ENCODE data around the gene CD101. TPM values are rescaled to one million over a fixed set of nuclear protein-coding genes. Genes with fewer than 3 reads are reported as not detected.

CD101 gene
- total and polyA plus RNA-seq, 2 experiments from 2014 or later: 0.13 TPM; not detected in 1

DNA sequence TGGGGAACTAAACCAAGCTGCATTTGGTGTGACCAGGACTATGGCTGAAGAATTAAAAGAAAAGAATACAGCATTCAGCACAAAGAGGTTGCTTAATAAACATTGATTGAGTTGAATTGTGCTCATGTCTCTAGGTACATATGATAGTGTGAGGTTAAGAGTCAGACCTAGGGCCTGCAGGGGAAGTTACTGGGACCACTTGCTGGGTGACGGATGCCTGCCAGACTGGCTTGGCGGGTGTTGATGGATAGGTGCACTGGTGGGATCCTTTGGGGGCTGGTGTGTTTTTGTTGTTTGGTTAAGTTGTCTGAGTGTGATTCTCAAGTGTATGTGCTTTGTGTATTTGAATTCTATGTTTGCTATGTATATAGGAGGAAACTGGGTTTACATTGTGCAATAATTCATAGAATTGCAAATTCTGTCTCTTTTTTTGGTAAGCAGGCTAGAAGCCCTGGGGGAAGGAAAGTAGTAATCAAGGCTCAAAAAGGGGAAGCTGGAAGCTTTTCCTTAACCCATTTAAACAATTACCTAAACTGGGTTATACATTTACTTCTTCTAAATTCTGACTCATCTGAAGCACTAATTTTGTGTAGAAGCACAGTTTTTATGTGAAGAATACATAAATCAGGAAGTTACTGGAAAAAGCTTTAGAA, 1.8 kb downstream of the CD101 start:
- Histone ChIP-seq H3K9me3 (ENCODE audit: low read depth) (no peaks in the 10 kb centered on the region), H3K27ac (no peak overlapping the region), H3K4me1 (ENCODE audit: insufficient read depth) (no peaks in the 10 kb centered on the region), H3K36me3 (replicated peaks; ENCODE audit: insufficient read depth, low read depth) (no peaks in the 10 kb centered on the region), H3K9me2 (replicated peaks; ENCODE audit: insufficient read depth) (no peaks in the 10 kb centered on the region), H3K4me2 (no peak overlapping the region), H3K27me3 (no peaks in the 10 kb centered on the region), H4K20me1 (ENCODE audit: insufficient read depth, poor library complexity, severe bottlenecking) (no peaks in the 10 kb centered on the region), H2AFZ (no peak overlapping the region), H3K4me3 (no peak overlapping the region), H3K79me2 (no peaks in the 10 kb centered on the region)
- no peak for DNase-seq (ENCODE audit: low spot score)
- 83% methylated on average over 2 of the region's 2 CpGs for WGBS (ENCODE audit: low lambda C conversion rate, missing lambda C conversion rate)
- TF ChIP-seq, protein P1, sequence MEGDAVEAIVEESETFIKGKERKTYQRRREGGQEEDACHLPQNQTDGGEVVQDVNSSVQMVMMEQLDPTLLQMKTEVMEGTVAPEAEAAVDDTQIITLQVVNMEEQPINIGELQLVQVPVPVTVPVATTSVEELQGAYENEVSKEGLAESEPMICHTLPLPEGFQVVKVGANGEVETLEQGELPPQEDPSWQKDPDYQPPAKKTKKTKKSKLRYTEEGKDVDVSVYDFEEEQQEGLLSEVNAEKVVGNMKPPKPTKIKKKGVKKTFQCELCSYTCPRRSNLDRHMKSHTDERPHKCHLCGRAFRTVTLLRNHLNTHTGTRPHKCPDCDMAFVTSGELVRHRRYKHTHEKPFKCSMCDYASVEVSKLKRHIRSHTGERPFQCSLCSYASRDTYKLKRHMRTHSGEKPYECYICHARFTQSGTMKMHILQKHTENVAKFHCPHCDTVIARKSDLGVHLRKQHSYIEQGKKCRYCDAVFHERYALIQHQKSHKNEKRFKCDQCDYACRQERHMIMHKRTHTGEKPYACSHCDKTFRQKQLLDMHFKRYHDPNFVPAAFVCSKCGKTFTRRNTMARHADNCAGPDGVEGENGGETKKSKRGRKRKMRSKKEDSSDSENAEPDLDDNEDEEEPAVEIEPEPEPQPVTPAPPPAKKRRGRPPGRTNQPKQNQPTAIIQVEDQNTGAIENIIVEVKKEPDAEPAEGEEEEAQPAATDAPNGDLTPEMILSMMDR (IDR thresholded peaks at IDR 0.05; ENCODE audit: poor library complexity): no peak
- TF ChIP-seq EZH2 (IDR thresholded peaks at IDR 0.05; ENCODE audit: borderline replicate concordance): no peak
- TF ChIP-seq EZH2phosphoT487 (IDR thresholded peaks at IDR 0.05; ENCODE audit: low read depth, severe bottlenecking, unreplicated experiment): no peak

GRCh38 chr1:117007719-117008013, 6.1 kb downstream of the CD101 start:
- no peak overlapping the region for H3K4me2 ChIP-seq
- no peaks in the 10 kb centered on the region for H3K36me3 ChIP-seq (replicated peaks; ENCODE audit: insufficient read depth, low read depth)
- no peak for TF ChIP-seq EZH2 (IDR thresholded peaks at IDR 0.05; ENCODE audit: borderline replicate concordance)
- TF ChIP-seq, protein P1 (IDR thresholded peaks at IDR 0.05; ENCODE audit: poor library complexity): no peak
- TF ChIP-seq EZH2phosphoT487 (IDR thresholded peaks at IDR 0.05; ENCODE audit: low read depth, severe bottlenecking, unreplicated experiment): no peak
- H4K20me1 ChIP-seq (ENCODE audit: insufficient read depth, poor library complexity, severe bottlenecking): no peaks in the 10 kb centered on the region
- H3K79me2 ChIP-seq: no peaks in the 10 kb centered on the region
- no peaks in the 10 kb centered on the region for H3K9me3 ChIP-seq (ENCODE audit: low read depth)
- H3K27me3 ChIP-seq: no peaks in the 10 kb centered on the region
- 90% methylated on average over 2 of the region's 2 CpGs for WGBS (ENCODE audit: low lambda C conversion rate, missing lambda C conversion rate)
- no peaks in the 10 kb centered on the region for H3K9me2 ChIP-seq (replicated peaks; ENCODE audit: insufficient read depth)
- H2AFZ ChIP-seq: no peak overlapping the region
- no peaks in the 10 kb centered on the region for H3K4me1 ChIP-seq (ENCODE audit: insufficient read depth)
- H3K27ac ChIP-seq: no peak overlapping the region
- H3K4me3 ChIP-seq: no peak overlapping the region
- no peak for DNase-seq (ENCODE audit: low spot score)

- Histone ChIP-seq H3K4me2 (no peak overlapping the region), H3K4me3 (no peak overlapping the region), H3K36me3 (replicated peaks; ENCODE audit: insufficient read depth, low read depth) (no peaks in the 10 kb centered on the region), H3K79me2 (no peaks in the 10 kb centered on the region), H3K9me3 (ENCODE audit: low read depth) (no peaks in the 10 kb centered on the region), H3K4me1 (ENCODE audit: insufficient read depth) (no peaks in the 10 kb centered on the region), H2AFZ (no peak overlapping the region), H3K27ac (no peak overlapping the region), H3K9me2 (replicated peaks; ENCODE audit: insufficient read depth) (no peaks in the 10 kb centered on the region), H3K27me3 (no peaks in the 10 kb centered on the region), H4K20me1 (ENCODE audit: insufficient read depth, poor library complexity, severe bottlenecking) (no peaks in the 10 kb centered on the region)
- TF ChIP-seq EZH2 (IDR thresholded peaks at IDR 0.05; ENCODE audit: borderline replicate concordance) (no peak), EZH2phosphoT487 (IDR thresholded peaks at IDR 0.05; ENCODE audit: low read depth, severe bottlenecking, unreplicated experiment) (no peak)
- TF ChIP-seq, protein P1 (IDR thresholded peaks at IDR 0.05; ENCODE audit: poor library complexity): no peak
- DNase-seq (ENCODE audit: low spot score): no peak
- WGBS (ENCODE audit: low lambda C conversion rate, missing lambda C conversion rate): 79% methylated on average over 2 of the region's 2 CpGs
Measured at GRCh38 chr1:117008656-117009055, 7.1 kb downstream of the CD101 start.
